Endodermal cell (in vitro differentiated cells): ENCODE data around the gene CPB1. TPM values are rescaled to one million over a fixed set of nuclear protein-coding genes. Genes with fewer than 3 reads are reported as not detected.

Source experiments
- DNase-seq: peaks from one replicate; pipeline ENCODE4 v3.0.0-alpha.2; 2017
- H3K27ac ChIP-seq: 2 replicates; pipeline ENCODE4 v1.5.1; 2013; ENCODE audit warnings: mild to moderate bottlenecking, low read depth, low read length, moderate library complexity
- H3K27me3 ChIP-seq: 2 replicates; pipeline ENCODE4 v1.6.1; 2013; ENCODE audit warnings: mild to moderate bottlenecking, low read length, moderate library complexity; ENCODE audit not compliant: insufficient read depth, control insufficient read depth, poor library complexity, severe bottlenecking
- H3K36me3 ChIP-seq: 2 replicates; pipeline ENCODE4 v1.7.0; 2013; ENCODE audit warnings: mild to moderate bottlenecking, low read length, moderate library complexity; ENCODE audit not compliant: control insufficient read depth, insufficient read depth
- H3K4me1 ChIP-seq: one replicate; pipeline ENCODE4 v1.7.0; 2013; ENCODE audit warnings: low read length; ENCODE audit not compliant: control insufficient read depth, insufficient read depth
- H3K4me3 ChIP-seq: 2 replicates; pipeline ENCODE4 v1.5.1; 2013; ENCODE audit warnings: mild to moderate bottlenecking, low read length, moderate library complexity
- H3K9ac ChIP-seq: 2 replicates; pipeline ENCODE4 v1.6.1; 2013; ENCODE audit warnings: mild to moderate bottlenecking, low read length, moderate library complexity; ENCODE audit not compliant: poor library complexity, severe bottlenecking; ENCODE audit errors: extremely low read depth
- H3K9me3 ChIP-seq: 2 replicates; pipeline ENCODE4 v1.6.1; 2013; ENCODE audit warnings: mild to moderate bottlenecking, low read length, moderate library complexity; ENCODE audit not compliant: control insufficient read depth
- H3K27ac Mint-ChIP-seq: 2 replicates; pipeline ENCODE4 v1.8.0; 2020; ENCODE audit warnings: mixed read lengths
- H3K27me3 Mint-ChIP-seq: 2 replicates; pipeline ENCODE4 v1.8.0; 2021; ENCODE audit warnings: mild to moderate bottlenecking, mixed read lengths; ENCODE audit not compliant: insufficient read depth
- H3K36me3 Mint-ChIP-seq: 2 replicates; pipeline ENCODE4 v1.8.0; 2020; ENCODE audit warnings: low read depth, mixed read lengths
- H3K4me1 Mint-ChIP-seq: 2 replicates; pipeline ENCODE4 v1.8.0; 2020; ENCODE audit warnings: mixed read lengths
- H3K4me3 Mint-ChIP-seq: 2 replicates; pipeline ENCODE4 v1.8.0; 2020; ENCODE audit warnings: mild to moderate bottlenecking, moderate library complexity, mixed read lengths
- H3K9me3 Mint-ChIP-seq: 2 replicates; pipeline ENCODE4 v1.8.0; 2020; ENCODE audit warnings: mild to moderate bottlenecking, mixed read lengths
- CTCF ChIP-seq: fragments of 200-600 bp; sonication (generic); conservative IDR thresholded peaks from 2 replicates; pipeline ENCODE4 v1.5.0; 2021; ENCODE audit warnings: antibody characterized with exemption, mild to moderate bottlenecking
- WGBS, 2 experiments: methylation state at CpG; one replicate each; pipeline versions ENCODE4 v1.1.5 to v1.1.7; 2013; ENCODE audit warnings: missing lambda C conversion rate in 2 of 2, mixed read lengths in 1 of 2; ENCODE audit not compliant: insufficient coverage in 1 of 2, insufficient read length in 1 of 2; 5-methylcytosine and 5-hydroxymethylcytosine counted together
- total RNA-seq, 2 donors: library from RNA; stranded (reverse); fragmentation: NEBNext Ultra II Directional in 1 of 2; extraction: Animal tissue kit (Norgen Biotek cat#: 25700) in 1 of 2; gene quantifications; 2 replicates in 1 of 2; 3 replicates in 1 of 2; pipeline ENCODE4 v1.2.1, GENCODE V29; 2021

CPB1 gene
- total RNA-seq, 2 donors from 2014 or later = 0.51 TPM; not detected in 1

GRCh38 chr3:148906667-148907066 lies 79.1 kb downstream of the CPB1 start:
- Mint-ChIP-seq H3K27me3 (no peaks in the 10 kb centered on the region), H3K9me3 (no peaks in the 10 kb centered on the region), H3K27ac (no peak overlapping the region), H3K36me3 (no peaks in the 10 kb centered on the region), H3K4me1 (no peaks in the 10 kb centered on the region), H3K4me3 (no peak overlapping the region)
- Histone ChIP-seq H3K9me3 (no peaks in the 10 kb centered on the region), H3K4me1 (peaks cover 3% of the 10 kb centered on the region), H3K27me3 (no peaks in the 10 kb centered on the region), H3K27ac (no peak overlapping the region), H3K9ac (no peak overlapping the region), H3K4me3 (no peak overlapping the region), H3K36me3 (no peaks in the 10 kb centered on the region)
- no peak for TF ChIP-seq CTCF
- DNase-seq = no peak
- 97% methylated on average over 2 of the region's 2 CpGs; no CpG with 5 or more reads in 1 of the 2 experiments for WGBS, 2 experiments

Other genes starting within 250 kb of the CPB1 start
- gene AGTR1, start 129.9 kb upstream of the CPB1 start, total RNA-seq = under 1 TPM in 1 of 2 donors, not detected in 1; 0.15 TPM
- not detected for gene CPA3, start 37.5 kb downstream of the CPB1 start, total RNA-seq
- 10 to 100 TPM; 22.2 to 30.6 TPM for gene GYG1, start 163.7 kb downstream of the CPB1 start, total RNA-seq